Activated naive CD8-positive, alpha-beta T cell treated with anti-CD3 and anti-CD28 coated beads, Interleukin-2, amount 10 ng/mL, durations not matched to agents 7 days and 5 days (primary cell): Measurements from ENCODE around the gene KCND1. TPM values are rescaled to one million over a fixed set of nuclear protein-coding genes. Genes with fewer than 3 reads are reported as not detected.

ENCODE experiments used
- total RNA-seq, 2 experiments: library from RNA; stranded (reverse); gene quantifications; one replicate each; pipeline ENCODE4 v1.2.3, GENCODE V29; 2021

KCND1 gene
- total RNA-seq, 2 experiments from 2014 or later, result 5.6 to 5.9 TPM

Other genes with a start within 250 kb of the KCND1 start
- not detected for gene GLOD5, start 210.1 kb downstream of the KCND1 start, total RNA-seq
- not detected for gene GATA1, start 185.3 kb downstream of the KCND1 start, total RNA-seq
- gene HDAC6, start 169.8 kb downstream of the KCND1 start, total RNA-seq, result 100 to 1,000 TPM; 107 to 113 TPM
- gene ERAS, start 145.3 kb downstream of the KCND1 start, total RNA-seq, result not detected
- 1 to 10 TPM in 1 of 2 experiments, under 1 TPM in 1; 0.68 to 1.2 TPM for gene PCSK1N, start 136.2 kb downstream of the KCND1 start, total RNA-seq
- gene TIMM17B, start 74.1 kb downstream of the KCND1 start, total RNA-seq, result 10 to 100 TPM; 39.2 to 44.5 TPM
- 10 to 100 TPM; 58.2 to 61.0 TPM for gene PQBP1, start 73.9 kb downstream of the KCND1 start, total RNA-seq
- 10 to 100 TPM; 12.7 to 14.1 TPM for gene SLC35A2, start 60.2 kb downstream of the KCND1 start, total RNA-seq
- 10 to 100 TPM; 63.1 to 63.2 TPM for gene PIM2, start 52.8 kb downstream of the KCND1 start, total RNA-seq
- 10 to 100 TPM; 60.7 to 62.4 TPM for gene OTUD5, start 14.2 kb downstream of the KCND1 start, total RNA-seq
- gene GRIPAP1, start 30.4 kb upstream of the KCND1 start, total RNA-seq, result 100 to 1,000 TPM; 116 to 123 TPM
- 10 to 100 TPM; 26.1 to 29.0 TPM for gene TFE3, start 71.5 kb upstream of the KCND1 start, total RNA-seq
- 1 to 10 TPM; 9.0 to 9.1 TPM for gene CCDC120, start 87.2 kb upstream of the KCND1 start, total RNA-seq
- gene PRAF2, start 102.2 kb upstream of the KCND1 start, total RNA-seq, result 10 to 100 TPM; 23.8 to 23.9 TPM
- gene WDR45, start 108.0 kb upstream of the KCND1 start, total RNA-seq, result 10 to 100 TPM; 53.4 to 55.1 TPM
- gene GPKOW, start 151.9 kb upstream of the KCND1 start, total RNA-seq, result 10 to 100 TPM; 27.5 to 27.6 TPM
- 1 to 10 TPM in 1 of 2 experiments, under 1 TPM in 1; 0.91 to 1.1 TPM for gene MAGIX, start 190.9 kb upstream of the KCND1 start, total RNA-seq
- 10 to 100 TPM; 47.5 to 50.4 TPM for gene PLP2, start 200.1 kb upstream of the KCND1 start, total RNA-seq
- 10 to 100 TPM; 16.1 to 16.7 TPM for gene PRICKLE3, start 214.5 kb upstream of the KCND1 start, total RNA-seq
- 1 to 10 TPM; 2.6 to 3.6 TPM for gene SYP, start 228.3 kb upstream of the KCND1 start, total RNA-seq